Measurements from ENCODE around the gene MFSD6L. TPM values are rescaled to one million over a fixed set of nuclear protein-coding genes. Genes with fewer than 3 reads are reported as not detected.

The MFSD6L gene
- total RNA-seq, 4 donors from 2014 or later, result 2.4 to 18.6 (median 11.8) TPM

- TF ChIP-seq POLR2A (IDR thresholded peaks at IDR 0.05) (no peak), CTCF (IDR thresholded peaks at IDR 0.05) (peak in 1 of 6 experiments; percentile 28)
- Histone ChIP-seq H3K4me1 (no peaks in the 10 kb centered on the region), H3K27me3 (no peaks in the 10 kb centered on the region), H3K9me3 (no peaks in the 10 kb centered on the region), H3K27ac (no peak overlapping the region), H3K4me3 (replicated peaks in 1 of 3) (no peak overlapping the region), H3K36me3 (no peaks in the 10 kb centered on the region)
- no peak for DNase-seq
- 36 to 55% methylated on average over 1 of the region's 1 CpG for WGBS, 2 donors
- intact Hi-C loops (cut with DNase I), result loop anchor here (5.0 kb wide), 1 partner anchor 138 kb away; no protein-coding TSS in a partner anchor
These were observed 45.2 kb downstream of the MFSD6L start for GRCh38 chr17:8753976-8754440.

- Histone ChIP-seq H3K4me3 (replicated peaks in 1 of 3) (no peak overlapping the region), H3K36me3 (no peaks in the 10 kb centered on the region), H3K27me3 (no peaks in the 10 kb centered on the region), H3K9me3 (no peaks in the 10 kb centered on the region), H3K27ac (no peak overlapping the region), H3K4me1 (no peaks in the 10 kb centered on the region)
- no peak for TF ChIP-seq POLR2A (IDR thresholded peaks at IDR 0.05)
- 78 to 89% methylated on average over 4 to 12 of the region's 12 CpGs for WGBS, 2 donors
- no peak for DNase-seq
- intact Hi-C loops (cut with DNase I), result loop anchor here (5.0 kb wide), 1 partner anchor 139 kb away; no protein-coding TSS in a partner anchor
These were observed 45.8 kb downstream of the MFSD6L start for GRCh38 chr17:8753136-8753975.

- DNase-seq, result no peak
- no peak overlapping the region for H3K4me3 ChIP-seq (replicated peaks in 1 of 3)
- TF ChIP-seq CTCF (IDR thresholded peaks at IDR 0.05), result no peak
- TF ChIP-seq POLR2A (IDR thresholded peaks at IDR 0.05), result no peak
- peaks cover 5 to 6% of the 10 kb centered on the region in 2 donors for H3K4me1 ChIP-seq
- intact Hi-C loops (cut with DNase I), result loop anchor here (5.0 to 10.0 kb wide), 3 partner anchors 143 to 337 kb away; no protein-coding TSS in a partner anchor
- 78 to 79% methylated on average over 3 of the region's 3 CpGs for WGBS, 2 donors
- no peaks in the 10 kb centered on the region for H3K27me3 ChIP-seq
- no peaks in the 10 kb centered on the region for H3K9me3 ChIP-seq
- H3K36me3 ChIP-seq, result no peaks in the 10 kb centered on the region
- H3K27ac ChIP-seq, result no peak overlapping the region
These were observed 49.5 kb downstream of the MFSD6L start for GRCh38 chr17:8749616-8750015.

GRCh38 chr17:8747742-8748141 is 51.4 kb downstream of the MFSD6L start:
- TF ChIP-seq POLR2A (IDR thresholded peaks at IDR 0.05) (no peak), CTCF (IDR thresholded peaks at IDR 0.05) (no peak)
- no peak overlapping the region for H3K4me3 ChIP-seq (replicated peaks in 1 of 3)
- WGBS, 2 donors, result 91 to 97% methylated on average over 3 of the region's 3 CpGs
- peaks cover 5 to 6% of the 10 kb centered on the region in 2 donors for H3K4me1 ChIP-seq
- no peaks in the 10 kb centered on the region for H3K9me3 ChIP-seq
- no peaks in the 10 kb centered on the region for H3K27me3 ChIP-seq
- H3K36me3 ChIP-seq, result no peaks in the 10 kb centered on the region
- intact Hi-C loops (cut with DNase I), result loop anchor here (5.0 to 10.0 kb wide), 2 partner anchors 173 to 335 kb away; no protein-coding TSS in a partner anchor
- DNase-seq, result no peak
- no peak overlapping the region for H3K27ac ChIP-seq

Other genes starting within 250 kb of the MFSD6L start
- 10 to 100 TPM; 40.8 to 72.2 (median 44.2) TPM for gene MYH10, start 168.6 kb downstream of the MFSD6L start, total RNA-seq
- gene CCDC42, start 54.5 kb downstream of the MFSD6L start, total RNA-seq, result not detected
- not detected for gene SPDYE4, start 40.8 kb downstream of the MFSD6L start, total RNA-seq
- under 1 TPM in 1 of 4 donors, not detected in 3; 0.22 TPM for gene PIK3R6, start 68.3 kb upstream of the MFSD6L start, total RNA-seq
- gene PIK3R5, start 166.3 kb upstream of the MFSD6L start, total RNA-seq, result 10 to 100 TPM in 1 of 4 donors, 1 to 10 TPM in 3; 2.3 to 10.6 (median 5.1) TPM
- gene NTN1, start 222.1 kb upstream of the MFSD6L start, total RNA-seq, result 1 to 10 TPM; 4.1 to 9.2 (median 7.1) TPM